GM12801 (cell line): ENCODE results near the gene KIRREL3.

Experiments used
- TF ChIP-seq, protein P1 (sequence below): IDR thresholded peaks from one replicate; pipeline ENCODE4 v1.5.1; 2011; ENCODE audit warnings: control low read depth; ENCODE audit not compliant: insufficient read length; ENCODE audit errors: extremely low read depth

KIRREL3 gene

DNA sequence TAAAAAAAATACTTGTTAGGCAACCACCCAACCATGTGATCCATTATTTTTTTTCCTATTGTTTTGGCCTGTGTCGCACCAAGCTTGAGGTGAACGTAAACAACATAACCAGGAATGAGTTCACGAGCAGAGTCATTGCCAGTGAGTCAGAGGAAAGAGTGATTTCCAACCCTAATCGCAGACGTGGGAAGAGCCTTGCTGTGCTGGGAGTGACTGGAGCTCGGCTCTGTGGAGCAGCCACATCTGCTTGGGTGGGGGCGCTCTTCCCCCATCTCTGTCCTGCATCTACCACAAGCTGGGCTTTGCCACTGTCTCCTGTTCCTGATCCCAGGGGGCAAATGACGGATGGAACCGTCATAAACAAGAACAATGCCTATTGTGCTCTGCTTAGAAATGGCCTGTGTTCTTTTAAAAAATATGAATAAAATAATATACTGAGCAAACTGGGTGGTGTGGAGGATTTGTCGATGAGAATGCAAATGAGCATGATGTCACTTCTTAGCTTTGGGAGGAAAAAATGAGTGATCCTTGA, 210.0 kb downstream of the KIRREL3 start:
- TF ChIP-seq, protein P1, sequence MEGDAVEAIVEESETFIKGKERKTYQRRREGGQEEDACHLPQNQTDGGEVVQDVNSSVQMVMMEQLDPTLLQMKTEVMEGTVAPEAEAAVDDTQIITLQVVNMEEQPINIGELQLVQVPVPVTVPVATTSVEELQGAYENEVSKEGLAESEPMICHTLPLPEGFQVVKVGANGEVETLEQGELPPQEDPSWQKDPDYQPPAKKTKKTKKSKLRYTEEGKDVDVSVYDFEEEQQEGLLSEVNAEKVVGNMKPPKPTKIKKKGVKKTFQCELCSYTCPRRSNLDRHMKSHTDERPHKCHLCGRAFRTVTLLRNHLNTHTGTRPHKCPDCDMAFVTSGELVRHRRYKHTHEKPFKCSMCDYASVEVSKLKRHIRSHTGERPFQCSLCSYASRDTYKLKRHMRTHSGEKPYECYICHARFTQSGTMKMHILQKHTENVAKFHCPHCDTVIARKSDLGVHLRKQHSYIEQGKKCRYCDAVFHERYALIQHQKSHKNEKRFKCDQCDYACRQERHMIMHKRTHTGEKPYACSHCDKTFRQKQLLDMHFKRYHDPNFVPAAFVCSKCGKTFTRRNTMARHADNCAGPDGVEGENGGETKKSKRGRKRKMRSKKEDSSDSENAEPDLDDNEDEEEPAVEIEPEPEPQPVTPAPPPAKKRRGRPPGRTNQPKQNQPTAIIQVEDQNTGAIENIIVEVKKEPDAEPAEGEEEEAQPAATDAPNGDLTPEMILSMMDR, result no peak

DNA sequence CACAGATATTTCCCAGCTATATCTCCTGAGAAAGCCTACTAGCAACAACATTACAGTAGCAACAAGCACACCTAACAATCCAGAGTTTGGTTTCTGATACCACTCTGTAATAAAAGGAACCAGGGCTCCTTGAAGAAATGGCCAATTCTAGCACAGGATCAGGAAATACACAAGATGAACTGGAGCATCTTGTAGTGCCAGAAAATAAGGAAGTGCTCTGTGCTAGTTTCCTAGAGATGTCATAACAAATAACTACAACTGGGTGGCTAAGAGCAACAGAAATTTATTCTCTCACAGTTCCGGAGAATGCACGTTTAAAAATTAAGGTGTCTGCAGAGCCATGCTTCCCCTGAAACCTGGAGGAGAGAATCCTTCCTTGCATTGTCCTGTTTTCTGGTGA, 217.8 kb downstream of the KIRREL3 start:
- TF ChIP-seq, protein P1, result no peak

DNA sequence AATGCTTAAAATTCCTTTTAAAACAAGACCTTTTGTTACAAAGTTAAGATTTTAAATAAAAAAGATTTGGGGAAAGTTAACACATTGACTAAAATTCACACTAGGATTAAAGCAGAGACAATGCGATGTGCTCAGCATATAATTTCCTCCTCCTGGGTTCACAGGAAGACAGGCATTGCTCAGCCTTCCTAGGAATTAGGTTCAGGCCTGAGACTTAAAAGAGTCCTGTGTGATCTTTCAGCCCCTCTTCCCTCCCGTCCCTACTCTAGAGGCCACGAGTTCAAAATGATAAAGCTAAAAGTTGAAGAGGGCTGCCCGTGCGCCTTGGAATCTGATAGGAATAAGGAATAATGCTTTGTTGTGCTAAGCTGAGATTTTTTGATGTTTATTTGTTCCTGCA, 218.6 kb downstream of the KIRREL3 start:
- TF ChIP-seq, protein P1, result no peak

DNA sequence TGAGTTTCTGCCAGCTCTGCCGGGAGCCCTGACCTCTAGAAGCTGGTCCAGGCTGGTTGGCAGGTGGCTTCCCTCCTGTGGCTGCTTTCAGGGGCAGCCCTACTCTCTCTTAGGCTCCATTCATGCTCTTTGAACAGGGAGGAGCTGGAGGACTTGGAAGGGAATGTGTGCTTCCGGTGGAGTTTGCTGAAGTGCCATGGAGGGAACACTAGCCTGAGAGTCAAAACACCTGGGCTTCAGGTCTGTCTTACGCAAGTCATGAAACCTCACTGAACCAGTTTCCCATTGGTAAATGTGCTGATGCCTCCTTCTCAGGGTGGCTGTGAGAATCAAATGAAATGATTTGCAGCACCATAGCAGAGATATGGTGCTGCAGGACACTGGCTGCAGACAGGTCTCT, 224.5 kb downstream of the KIRREL3 start:
- TF ChIP-seq, protein P1, result no peak

DNA sequence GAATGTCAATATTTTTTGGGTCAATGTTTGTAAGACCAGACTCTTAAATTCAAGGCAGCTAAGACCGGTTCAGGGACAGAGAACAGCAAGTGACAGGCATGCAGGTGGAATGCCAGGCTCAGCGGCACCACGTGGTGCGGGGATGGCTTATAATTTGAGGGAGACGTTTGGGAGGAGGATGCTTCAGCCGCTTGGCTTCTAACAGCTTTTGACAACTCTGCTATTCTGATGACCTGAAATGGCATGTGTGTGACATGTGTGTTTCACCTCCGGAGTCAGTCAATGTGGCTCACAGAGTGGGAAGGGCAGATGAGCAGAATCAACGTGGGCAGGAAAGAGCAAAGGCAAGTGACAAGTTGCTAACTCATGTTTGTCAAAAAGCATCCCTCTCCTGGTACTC, 228.3 kb downstream of the KIRREL3 start:
- TF ChIP-seq, protein P1, result no peak

DNA sequence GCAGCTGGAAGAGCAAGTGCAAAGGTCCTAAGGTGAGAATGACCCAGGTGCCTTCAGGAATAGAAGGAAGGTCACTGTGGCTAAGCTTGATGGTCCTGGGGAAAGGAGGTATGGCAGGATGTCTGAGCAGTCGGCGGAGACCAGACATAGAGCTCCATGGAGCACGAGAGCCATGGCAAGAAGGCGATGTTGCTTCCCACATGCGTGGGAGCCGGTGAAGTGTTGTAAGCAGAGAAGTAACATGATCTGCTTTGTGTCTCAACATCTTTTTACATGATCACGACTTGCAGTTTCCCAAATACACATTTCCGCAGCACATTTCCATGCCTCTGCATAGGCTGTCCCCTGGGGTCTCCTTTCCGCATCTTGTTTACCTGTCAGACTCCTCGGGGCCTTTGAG, 231.9 kb downstream of the KIRREL3 start:
- TF ChIP-seq, protein P1, result no peak

DNA sequence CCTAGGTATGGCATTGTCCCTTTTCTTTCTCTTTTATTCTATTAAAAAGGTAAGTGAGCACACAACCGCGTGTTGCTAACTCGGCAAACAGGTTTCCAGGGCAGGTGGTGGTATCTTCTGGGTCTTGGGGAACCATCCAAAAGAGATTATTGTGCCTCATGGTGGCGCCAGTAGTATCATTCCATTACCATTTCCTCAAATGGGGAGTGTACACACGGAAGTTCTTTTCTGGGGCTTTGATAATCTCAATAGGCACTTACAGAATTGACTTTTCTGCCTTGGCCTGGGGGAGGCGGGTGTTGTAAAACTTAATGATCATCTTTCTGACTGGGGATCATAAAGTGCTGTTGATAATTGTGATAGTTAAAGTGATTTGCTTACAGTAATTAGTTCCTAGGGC, 234.1 kb downstream of the KIRREL3 start:
- TF ChIP-seq, protein P1, result no peak
